T-helper 1 cell (primary cell): Measurements from ENCODE around the gene SGCA.

Source experiments
- DNase-seq, 5 donors: peaks; one replicate each; pipeline ENCODE4 v3.0.0-alpha.2; 2012 to 2020

SGCA gene

DNA sequence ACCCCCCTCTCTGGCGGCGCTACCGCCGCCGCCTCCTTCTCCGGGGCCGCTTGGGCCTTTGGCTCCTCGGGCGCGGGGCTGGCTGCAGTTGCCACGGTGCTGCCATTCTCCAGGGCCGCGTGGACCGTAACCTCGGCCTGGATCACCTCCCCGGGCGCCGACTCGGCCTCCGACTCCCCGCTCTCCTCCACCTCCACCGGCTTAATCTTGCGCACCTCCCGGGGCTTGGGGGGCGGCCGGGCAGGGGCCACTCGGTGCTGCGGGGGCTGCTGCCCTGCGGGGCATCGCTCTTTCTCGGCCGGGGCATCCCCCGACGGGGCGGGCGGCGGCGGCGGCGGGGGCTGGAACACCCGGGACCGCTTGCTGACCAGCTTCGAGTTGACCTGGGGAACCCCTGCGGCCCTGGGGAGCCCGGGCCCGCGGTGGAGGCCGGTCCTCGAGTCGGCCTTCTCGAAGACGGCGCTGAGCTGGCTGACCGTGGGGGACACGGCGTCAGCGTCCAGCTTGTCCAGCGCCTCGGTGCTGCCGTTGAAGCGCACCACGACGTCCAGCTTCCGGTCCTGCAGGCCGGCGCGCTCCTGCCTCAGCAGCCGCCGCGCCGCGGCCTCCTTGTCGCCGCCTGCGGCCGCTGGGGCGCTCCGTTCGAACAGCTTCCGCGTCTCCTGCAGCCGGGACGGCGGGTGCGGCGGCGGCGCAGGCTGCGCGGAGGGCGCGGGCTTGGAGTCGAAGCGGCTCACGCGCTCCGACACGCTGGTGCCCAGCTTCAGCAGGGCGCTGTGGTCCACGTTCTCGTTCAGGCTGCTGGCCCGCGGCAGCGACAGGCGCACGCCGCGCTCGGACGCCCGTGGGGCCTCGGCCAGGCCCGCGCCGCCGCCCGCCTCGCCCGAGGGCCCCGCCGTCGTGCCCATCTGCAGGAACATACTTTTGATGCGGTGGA lies 16.1 kb upstream of the SGCA start:
- DNase-seq = peak in 4 of 5 donors; percentile 40 to 67 (median 59)

GRCh38 chr17:50150354-50151040 lies 15.3 kb upstream of the SGCA start, which contains the start of gene PPP1R9B:
TSS of gene PPP1R9B (minus strand) at chr17:50150677. CDS start at chr17:50150513, 164 bp downstream.
- no peak for DNase-seq

- peak; percentile 78 to 93 (median 82) for DNase-seq
Observed at GRCh38 chr17:50151041-50151936, 14.5 kb upstream of the SGCA start.

DNA sequence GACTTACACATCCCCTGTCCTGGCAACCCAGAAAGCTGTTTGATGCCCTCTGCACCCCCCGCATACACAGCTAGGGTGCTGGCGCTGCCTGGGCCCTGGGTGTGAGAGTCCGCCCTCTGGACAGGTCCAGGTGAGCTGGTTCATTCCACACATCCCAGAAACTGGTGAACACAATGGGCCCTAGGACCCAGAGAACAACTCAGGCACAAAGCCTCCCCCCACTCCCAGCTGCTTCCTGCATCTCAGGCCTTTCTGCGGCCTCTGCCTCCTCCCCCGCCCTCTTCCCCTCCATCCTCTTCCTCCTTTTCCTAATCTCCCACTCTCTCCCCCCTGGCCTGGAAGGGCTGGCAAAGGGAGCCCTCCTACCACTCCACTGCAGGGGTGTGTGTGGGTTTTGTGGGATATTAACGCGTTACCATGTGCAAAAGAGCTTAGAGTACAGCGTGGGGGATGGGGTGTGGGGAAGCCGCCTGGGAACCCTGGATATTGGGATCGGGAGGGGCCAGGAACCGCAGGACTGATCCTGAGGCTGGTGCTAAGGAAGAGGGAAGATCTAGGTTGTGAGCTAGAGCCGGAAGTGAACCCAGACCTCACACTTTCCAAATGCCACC lies 13.8 kb upstream of the SGCA start:
- DNase-seq = peak in 2 of 5 donors; percentile 24 to 71

- DNase-seq = no peak
Observed at GRCh38 chr17:50152736-50153135, 13.1 kb upstream of the SGCA start.

GRCh38 chr17:50153650-50154575 lies 11.9 kb upstream of the SGCA start:
- DNase-seq = no peak

DNA sequence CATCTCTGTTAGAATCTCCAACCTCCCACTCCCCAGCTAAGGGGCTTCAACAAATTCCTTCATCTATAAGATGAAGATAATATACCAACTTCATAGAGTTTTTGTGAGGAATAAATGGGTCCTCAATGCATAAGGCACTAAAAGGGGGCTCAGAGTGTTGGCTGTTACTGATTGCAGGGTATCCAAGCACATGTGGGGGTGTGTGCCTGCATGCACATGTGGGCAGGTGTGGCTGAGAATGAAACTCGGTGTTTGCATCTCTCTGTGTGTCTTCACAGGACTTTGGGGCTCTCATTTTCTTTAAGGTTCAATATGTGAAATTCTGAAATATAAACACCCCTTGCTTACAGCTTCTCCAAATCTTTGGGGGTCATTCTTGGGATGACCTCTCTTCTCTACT lies 11.2 kb upstream of the SGCA start:
- no peak for DNase-seq

DNA sequence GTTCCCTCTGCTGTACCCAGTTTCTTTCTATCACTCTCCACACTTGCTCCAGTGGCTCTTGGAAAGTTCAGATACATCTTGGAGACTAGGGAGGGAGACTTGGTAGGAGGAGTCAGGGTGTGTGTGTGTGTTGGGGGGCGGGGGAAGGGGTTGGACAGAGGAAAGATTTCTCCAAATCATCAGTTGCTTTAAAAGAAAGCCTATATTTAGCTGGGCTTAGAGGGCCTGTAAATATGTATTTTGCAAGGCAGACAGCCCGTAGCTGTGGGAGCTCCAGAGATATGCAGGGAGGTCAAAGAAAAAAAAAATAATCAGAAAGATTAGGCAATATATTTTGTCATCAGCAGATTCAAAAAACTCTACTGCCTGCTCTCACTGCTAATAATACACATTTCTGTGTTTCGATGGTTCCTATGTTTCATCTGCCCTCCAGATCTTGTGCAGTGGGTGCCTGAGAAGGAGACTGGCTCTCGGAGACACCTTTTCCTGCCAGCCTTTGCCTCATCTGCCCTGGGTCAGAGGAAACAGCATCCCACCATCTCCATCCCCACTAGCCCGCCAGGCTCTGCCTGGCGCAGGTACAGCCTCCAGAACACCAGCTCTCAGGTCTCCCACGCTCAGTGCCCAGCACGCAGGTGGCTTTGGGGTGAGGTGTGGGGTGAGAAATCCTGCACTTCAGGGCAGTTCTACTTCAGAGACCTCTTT lies 10.5 kb upstream of the SGCA start:
- DNase-seq = no peak

DNA sequence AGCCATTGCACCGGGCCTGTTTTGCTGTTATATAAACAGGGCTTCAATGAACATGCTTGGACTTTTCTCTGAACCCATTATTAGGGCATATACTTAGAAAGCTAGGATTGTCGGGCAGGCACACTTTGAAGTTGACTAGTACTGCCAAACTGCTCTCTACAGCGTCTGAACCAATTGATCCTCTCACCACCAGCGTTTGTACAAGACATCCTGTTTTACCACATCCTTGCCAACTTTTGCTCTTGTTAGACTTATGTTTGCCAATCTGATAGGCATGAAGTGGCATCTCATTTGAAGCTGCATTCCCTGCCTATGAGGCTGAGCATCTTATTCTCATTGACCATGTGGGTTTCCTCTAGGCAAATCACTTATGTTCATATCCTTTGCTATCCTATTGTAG lies 7.9 kb upstream of the SGCA start:
- DNase-seq = peak in 1 of 5 donors; percentile 63

- peak; percentile 89 to 94 (median 92) for DNase-seq
Observed at GRCh38 chr17:50161023-50161910, 4.5 kb upstream of the SGCA start.

DNA sequence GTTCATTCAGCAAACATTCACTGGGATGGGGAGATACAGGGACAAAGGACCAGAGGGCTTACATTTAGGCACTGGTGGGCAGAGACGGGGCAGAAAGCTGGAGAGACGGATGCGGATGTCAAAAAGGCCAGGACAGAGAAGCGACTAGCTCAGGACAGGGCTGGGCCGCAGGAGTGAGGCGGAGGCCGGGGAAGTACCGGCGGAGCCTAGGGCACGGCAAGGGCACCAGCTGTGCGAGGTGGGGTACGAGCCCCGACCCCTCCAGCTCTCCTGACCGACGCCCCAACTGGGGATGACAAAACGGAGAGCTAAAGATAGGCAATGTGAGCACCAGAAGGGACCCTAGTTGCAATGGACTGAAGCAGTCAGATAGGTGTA lies 3.9 kb upstream of the SGCA start:
- DNase-seq = no peak

DNA sequence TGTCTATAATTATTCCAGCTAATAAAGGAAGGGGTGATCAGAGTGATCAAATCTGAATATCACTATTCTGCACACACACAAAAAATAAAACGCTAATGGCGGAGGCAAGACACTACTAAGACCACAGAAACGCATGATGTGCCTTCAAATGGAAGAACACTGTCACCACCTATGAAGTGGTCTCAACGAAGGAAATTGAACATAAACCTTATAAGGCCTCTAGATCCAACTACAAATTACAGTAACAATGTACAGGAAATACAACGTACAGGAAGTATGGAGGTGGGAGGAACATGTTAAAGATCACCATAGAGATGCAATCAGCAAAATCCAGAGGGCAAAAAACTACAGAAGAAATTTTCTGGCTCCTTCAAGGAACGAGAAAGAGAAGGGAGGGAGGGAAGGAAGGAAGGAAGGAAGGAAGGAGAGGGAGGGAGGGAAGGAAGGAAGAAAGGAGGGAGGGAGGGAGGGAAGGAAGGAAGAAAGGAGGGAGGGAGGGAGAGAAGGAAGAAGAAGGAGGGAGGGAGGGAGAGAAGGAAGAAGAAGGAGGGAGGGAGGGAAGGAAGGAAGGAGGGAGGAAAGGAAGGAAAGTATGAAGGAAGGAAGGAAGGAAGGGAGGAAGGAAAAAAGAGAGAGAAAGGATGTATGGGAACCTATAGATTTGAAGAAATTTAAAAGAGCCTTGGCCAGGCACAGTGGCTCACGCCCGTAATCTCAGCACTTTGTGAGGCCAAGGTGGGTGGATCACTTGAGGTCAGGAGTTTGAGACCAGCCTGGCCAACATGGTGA lies 3.1 kb upstream of the SGCA start:
- DNase-seq = no peak

- DNase-seq = no peak
Observed at GRCh38 chr17:50163843-50164696, 1.7 kb upstream of the SGCA start.

DNA sequence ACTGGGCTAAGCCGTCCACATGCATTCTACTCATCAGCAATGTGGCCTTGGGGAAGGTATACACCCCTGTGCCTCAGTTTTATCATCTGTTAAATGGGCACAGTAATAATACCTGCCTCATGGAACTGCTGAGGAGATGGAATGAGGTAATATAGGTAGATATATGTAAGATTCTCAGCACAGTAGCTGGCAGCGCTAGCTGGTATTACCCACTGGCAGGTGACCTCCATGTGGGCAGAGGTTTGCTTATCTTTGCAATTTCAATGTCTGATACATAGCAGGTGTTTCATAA lies 1.2 kb upstream of the SGCA start:
- no peak for DNase-seq

- no peak for DNase-seq
Observed at GRCh38 chr17:50165066-50165465, 739 bp upstream of the SGCA start.

GRCh38 chr17:50165466-50165865 lies 339 bp upstream of the SGCA start:
- DNase-seq = no peak

GRCh38 chr17:50166518-50167181 lies 845 bp downstream of the SGCA start:
- DNase-seq = no peak
